ENCODE results near the gene RMP24.
"Not testable (repeated sequence)": the region's sequence is repeated elsewhere in the genome, so short reads cannot be mapped to it uniquely, and the experiment has no call there.

RMP24 gene

DNA sequence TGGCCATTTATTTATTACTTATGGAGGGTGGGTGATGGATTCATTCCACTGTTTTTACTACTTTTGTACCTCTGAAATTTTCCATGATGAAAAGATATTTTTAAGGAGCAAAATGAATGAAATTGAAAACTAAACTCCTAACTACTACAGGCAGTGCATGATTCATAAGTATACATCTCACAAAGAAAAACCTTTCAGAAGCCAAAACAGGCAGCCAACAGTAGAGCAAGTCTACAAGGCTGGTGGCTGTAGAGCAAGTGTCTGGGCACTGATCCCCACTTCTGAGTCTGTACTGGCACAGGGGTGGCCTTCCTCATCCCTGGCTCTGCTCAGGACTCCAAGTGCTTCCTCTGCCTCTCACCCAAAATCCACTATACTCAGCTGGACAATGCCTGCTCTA lies 8.2 kb upstream of the RMP24 start:
- no peak for TF ChIP-seq POLR2A (IDR thresholded peaks at IDR 0.05)
- TF ChIP-seq, protein P1, sequence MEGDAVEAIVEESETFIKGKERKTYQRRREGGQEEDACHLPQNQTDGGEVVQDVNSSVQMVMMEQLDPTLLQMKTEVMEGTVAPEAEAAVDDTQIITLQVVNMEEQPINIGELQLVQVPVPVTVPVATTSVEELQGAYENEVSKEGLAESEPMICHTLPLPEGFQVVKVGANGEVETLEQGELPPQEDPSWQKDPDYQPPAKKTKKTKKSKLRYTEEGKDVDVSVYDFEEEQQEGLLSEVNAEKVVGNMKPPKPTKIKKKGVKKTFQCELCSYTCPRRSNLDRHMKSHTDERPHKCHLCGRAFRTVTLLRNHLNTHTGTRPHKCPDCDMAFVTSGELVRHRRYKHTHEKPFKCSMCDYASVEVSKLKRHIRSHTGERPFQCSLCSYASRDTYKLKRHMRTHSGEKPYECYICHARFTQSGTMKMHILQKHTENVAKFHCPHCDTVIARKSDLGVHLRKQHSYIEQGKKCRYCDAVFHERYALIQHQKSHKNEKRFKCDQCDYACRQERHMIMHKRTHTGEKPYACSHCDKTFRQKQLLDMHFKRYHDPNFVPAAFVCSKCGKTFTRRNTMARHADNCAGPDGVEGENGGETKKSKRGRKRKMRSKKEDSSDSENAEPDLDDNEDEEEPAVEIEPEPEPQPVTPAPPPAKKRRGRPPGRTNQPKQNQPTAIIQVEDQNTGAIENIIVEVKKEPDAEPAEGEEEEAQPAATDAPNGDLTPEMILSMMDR (IDR thresholded peaks at IDR 0.05) = no peak
- intact Hi-C loops (cut with DNase I) = no loop called here
- Histone ChIP-seq H3K4me1 (no peaks in the 10 kb centered on the region), H3K36me3 (no peaks in the 10 kb centered on the region), H3K27ac (no peak overlapping the region), H3K4me3 (replicated peaks in 1 of 3) (no peak overlapping the region), H3K27me3 (no peaks in the 10 kb centered on the region), H3K9me3 (no peaks in the 10 kb centered on the region)
- DNase-seq = no peak

DNA sequence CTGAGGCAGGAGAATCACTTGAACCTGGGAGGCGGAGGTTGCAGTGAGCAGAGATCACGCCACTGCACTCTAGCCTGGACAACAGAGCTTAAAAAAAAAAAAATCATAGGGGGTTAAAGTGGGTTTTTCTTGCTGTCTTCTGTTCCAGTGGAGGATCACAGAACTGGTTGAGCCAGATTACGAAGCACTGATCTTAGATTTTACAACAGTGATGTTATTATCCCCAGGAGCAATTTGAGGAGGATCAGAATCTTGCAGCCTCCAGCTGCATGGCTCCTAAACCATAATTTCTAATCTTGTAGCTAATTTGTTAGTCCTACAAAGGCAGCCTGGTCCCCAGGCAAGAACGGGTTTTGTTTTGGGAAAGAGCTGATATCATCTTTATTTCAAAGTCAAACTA lies 4.6 kb upstream of the RMP24 start:
- H3K27me3 ChIP-seq; DNase-seq; H3K9me3 ChIP-seq; intact Hi-C loops (cut with DNase I); H3K36me3 ChIP-seq; H3K4me3 ChIP-seq (replicated peaks in 1 of 3); H3K4me1 ChIP-seq; H3K27ac ChIP-seq: not testable (repeated sequence)
- 64 to 75% methylated on average over 4 of the region's 4 CpGs for WGBS, 2 donors

GRCh38 chr18:35968278-35968880 lies 4.1 kb upstream of the RMP24 start:
- H3K9me3 ChIP-seq = no peaks in the 10 kb centered on the region
- TF ChIP-seq, protein P1 (IDR thresholded peaks at IDR 0.05) = no peak
- TF ChIP-seq POLR2A (IDR thresholded peaks at IDR 0.05) = no peak
- H3K27me3 ChIP-seq = no peaks in the 10 kb centered on the region
- DNase-seq = no peak
- WGBS, 2 donors = 82 to 85% methylated on average over 9 of the region's 9 CpGs
- no peak overlapping the region for H3K27ac ChIP-seq
- H3K36me3 ChIP-seq = no peaks in the 10 kb centered on the region
- intact Hi-C loops (cut with DNase I) = no loop called here
- H3K4me3 ChIP-seq (replicated peaks in 1 of 3) = no peak overlapping the region
- H3K4me1 ChIP-seq = peaks cover 5 to 9% of the 10 kb centered on the region in 2 donors

DNA sequence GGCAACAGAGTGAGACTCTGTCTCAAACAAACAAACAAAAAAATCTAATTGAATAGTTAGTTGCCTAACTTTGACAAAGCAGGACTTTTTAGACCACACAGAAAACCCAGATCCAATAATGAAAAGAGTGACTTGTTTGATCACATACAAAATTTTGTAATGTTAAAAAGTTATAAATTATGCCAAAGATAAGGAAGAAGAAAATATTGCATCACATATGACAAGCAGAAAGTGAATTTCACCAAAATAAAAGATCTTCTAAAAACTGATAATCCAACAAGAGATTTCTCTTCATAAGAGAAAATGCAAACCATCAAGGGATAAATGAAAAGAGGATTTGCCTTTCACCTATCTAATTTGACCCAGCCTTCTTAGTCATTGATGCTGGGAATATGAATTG lies 2.8 kb upstream of the RMP24 start:
- Histone ChIP-seq H3K9me3 (no peaks in the 10 kb centered on the region), H3K4me1 (peaks cover 12 to 19% of the 10 kb centered on the region in 2 donors), H3K27ac (no peak overlapping the region), H3K27me3 (no peaks in the 10 kb centered on the region), H3K4me3 (replicated peaks in 1 of 3) (no peak overlapping the region), H3K36me3 (no peaks in the 10 kb centered on the region)
- DNase-seq = no peak
- TF ChIP-seq, protein P1 (IDR thresholded peaks at IDR 0.05) = no peak
- intact Hi-C loops (cut with DNase I) = loop anchor here (10.0 kb wide), 1 partner anchor 85 kb away; no protein-coding TSS in a partner anchor

DNA sequence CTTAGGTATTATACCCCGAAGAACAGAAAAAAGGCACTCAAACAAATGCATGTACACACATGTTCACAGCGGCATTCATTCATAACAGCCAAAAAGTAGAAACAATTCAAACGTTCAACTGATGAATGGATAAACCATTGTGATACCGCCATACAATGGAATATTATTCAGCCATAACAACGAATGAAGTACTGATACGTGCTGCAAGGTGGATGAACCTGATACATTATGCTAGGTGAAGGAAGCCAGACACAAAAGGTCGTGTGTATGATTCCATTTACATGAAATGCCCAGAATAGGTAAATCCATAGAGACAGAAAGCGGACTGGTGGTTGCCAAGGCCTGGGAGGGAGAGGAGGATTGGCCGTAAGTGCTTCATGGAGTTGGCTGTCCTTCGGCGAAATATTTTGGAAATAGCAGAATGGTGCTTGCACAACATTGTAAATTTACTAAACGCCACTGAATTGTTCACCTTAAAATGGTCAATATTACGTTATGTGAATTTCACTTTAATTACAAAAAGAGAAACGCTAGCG lies 750 bp upstream of the RMP24 start:
- DNase-seq = peak in 1 of 2 donors; percentile 5
- 37 to 38% methylated on average over 15 of the region's 15 CpGs for WGBS, 2 donors
- Histone ChIP-seq H3K4me1 (peaks cover 12 to 19% of the 10 kb centered on the region in 2 donors), H3K36me3 (no peaks in the 10 kb centered on the region), H3K27me3 (no peaks in the 10 kb centered on the region), H3K4me3 (replicated peaks in 1 of 3) (peak overlapping the region; percentile 59 to 96 (median 82)), H3K9me3 (no peaks in the 10 kb centered on the region), H3K27ac (peak overlapping the region; percentile 68 to 86 (median 81))
- intact Hi-C loops (cut with DNase I) = loop anchor here (10.0 kb wide), 1 partner anchor 83 kb away; no protein-coding TSS in a partner anchor
- TF ChIP-seq, protein P1 (IDR thresholded peaks at IDR 0.05) = no peak
- TF ChIP-seq POLR2A (IDR thresholded peaks at IDR 0.05) = no peak
